H9 (cell line): ENCODE results near the gene PNPLA2. TPM values are rescaled to one million over a fixed set of nuclear protein-coding genes. Genes with fewer than 3 reads are reported as not detected.

ENCODE experiments used
- DNase-seq: peaks from one replicate; pipeline ENCODE4 v3.0.0-alpha.2; 2017
- H2AFZ ChIP-seq: one replicate; pipeline ENCODE4 v1.6.1; 2013; ENCODE audit warnings: mild to moderate bottlenecking, low read length, control low read depth, moderate library complexity
- H2AK5ac ChIP-seq: 2 replicates; pipeline ENCODE4 v1.6.1; 2013; ENCODE audit warnings: low read length, control low read depth, mixed read lengths; ENCODE audit not compliant: insufficient read length
- H2BK120ac ChIP-seq: one replicate; pipeline ENCODE4 v1.6.1; 2013; ENCODE audit warnings: low read depth, mild to moderate bottlenecking, low read length, control low read depth, inconsistent platforms; ENCODE audit not compliant: poor library complexity, severe bottlenecking
- H2BK12ac ChIP-seq: 2 replicates; pipeline ENCODE4 v1.6.1; 2013; ENCODE audit warnings: low read length, control low read depth, mixed read lengths, low read depth; ENCODE audit not compliant: insufficient read length
- H2BK15ac ChIP-seq: 2 replicates; pipeline ENCODE4 v1.6.1; 2013; ENCODE audit warnings: low read depth, low read length, control low read depth
- H2BK20ac ChIP-seq: one replicate; pipeline ENCODE4 v1.6.1; 2013; ENCODE audit warnings: low read depth, mild to moderate bottlenecking, low read length, control low read depth, inconsistent platforms; ENCODE audit not compliant: poor library complexity, severe bottlenecking
- H2BK5ac ChIP-seq: 2 replicates; pipeline ENCODE4 v1.6.1; 2013; ENCODE audit warnings: low read length, control low read depth, mixed read lengths; ENCODE audit not compliant: insufficient read length
- H3K14ac ChIP-seq: 2 replicates; pipeline ENCODE4 v1.6.1; 2013; ENCODE audit warnings: low read length, control low read depth; ENCODE audit not compliant: insufficient read depth
- H3K18ac ChIP-seq: 2 replicates; pipeline ENCODE4 v1.6.1; 2013; ENCODE audit warnings: low read depth, mild to moderate bottlenecking, mixed read lengths, low read length, control low read depth; ENCODE audit not compliant: insufficient read length
- H3K23ac ChIP-seq: 2 replicates; pipeline ENCODE4 v1.6.1; 2013; ENCODE audit warnings: low read length, control low read depth, mixed read lengths, low read depth; ENCODE audit not compliant: insufficient read length
- H3K23me2 ChIP-seq: 2 replicates; pipeline ENCODE4 v1.6.1; 2013; ENCODE audit warnings: low read depth, mild to moderate bottlenecking, mixed read lengths, low read length, control low read depth; ENCODE audit not compliant: insufficient read length, poor library complexity, severe bottlenecking
- H3K27ac ChIP-seq: 2 replicates; pipeline ENCODE4 v1.5.1; 2013; ENCODE audit warnings: low read length, control low read depth, mixed read lengths, low read depth; ENCODE audit not compliant: insufficient read length
- H3K27me3 ChIP-seq: 2 replicates; pipeline ENCODE4 v1.6.1; 2013; ENCODE audit warnings: low read length, control low read depth, inconsistent platforms; ENCODE audit not compliant: insufficient read depth
- H3K4ac ChIP-seq: 2 replicates; pipeline ENCODE4 v1.6.1; 2013; ENCODE audit warnings: low read depth, mild to moderate bottlenecking, control low read depth, inconsistent platforms, low read length, moderate library complexity
- H3K4me1 ChIP-seq: 2 replicates; pipeline ENCODE4 v1.6.1; 2013; ENCODE audit warnings: low read length, control low read depth, inconsistent platforms; ENCODE audit not compliant: insufficient read depth
- H3K4me2 ChIP-seq: 2 replicates; pipeline ENCODE4 v1.6.1; 2013; ENCODE audit warnings: low read length, control low read depth, mixed read lengths; ENCODE audit not compliant: insufficient read length, insufficient read depth
- H3K56ac ChIP-seq: 2 replicates; pipeline ENCODE4 v1.6.1; 2013; ENCODE audit warnings: low read depth, mild to moderate bottlenecking, mixed read lengths, low read length, control low read depth; ENCODE audit not compliant: insufficient read length
- H3K79me1 ChIP-seq: 2 replicates; pipeline ENCODE4 v1.6.1; 2013; ENCODE audit warnings: low read depth, mild to moderate bottlenecking, moderate library complexity, low read length, control low read depth, inconsistent platforms; ENCODE audit not compliant: insufficient read depth, poor library complexity, severe bottlenecking
- H3K79me2 ChIP-seq: 2 replicates; pipeline ENCODE4 v1.6.1; 2013; ENCODE audit warnings: low read length, control low read depth, inconsistent platforms; ENCODE audit not compliant: insufficient read depth
- H3K9ac ChIP-seq: 2 replicates; pipeline ENCODE4 v1.6.1; 2013; ENCODE audit warnings: low read length, control low read depth, mixed read lengths; ENCODE audit not compliant: insufficient read length; ENCODE audit errors: extremely low read depth
- H3K9me3 ChIP-seq: one replicate; pipeline ENCODE4 v1.6.1; 2013; ENCODE audit warnings: low read depth, low read length, inconsistent platforms; ENCODE audit not compliant: control insufficient read depth
- H3T11ph ChIP-seq: one replicate; pipeline ENCODE4 v1.6.1; 2013; ENCODE audit warnings: mild to moderate bottlenecking, low read length, control low read depth, inconsistent platforms
- H4K20me1 ChIP-seq: one replicate; pipeline ENCODE4 v1.6.1; 2013; ENCODE audit not compliant: control insufficient read depth, insufficient read length, insufficient read depth
- H4K5ac ChIP-seq: 2 replicates; pipeline ENCODE4 v1.6.1; 2013; ENCODE audit warnings: low read depth, mild to moderate bottlenecking, mixed read lengths, low read length, control low read depth; ENCODE audit not compliant: insufficient read length
- H4K8ac ChIP-seq: replicated peaks from 2 replicates; pipeline ENCODE4 v1.6.1; 2013; ENCODE audit warnings: low read length, control low read depth, mixed read lengths, low read depth; ENCODE audit not compliant: insufficient read length
- H4K91ac ChIP-seq: 2 replicates; pipeline ENCODE4 v1.6.1; 2013; ENCODE audit warnings: low read depth, mild to moderate bottlenecking, moderate library complexity, mixed read lengths, low read length, control low read depth; ENCODE audit not compliant: insufficient read length
- H3K27ac Mint-ChIP-seq, 3 experiments: 2 replicates in 2 of 3; 3 replicates in 1 of 3; pipeline ENCODE4 v1.8.0; 2020 to 2021; ENCODE audit warnings: mixed read lengths in 3 of 3, mild to moderate bottlenecking in 1 of 3, moderate library complexity in 1 of 3
- H3K27me3 Mint-ChIP-seq: 2 replicates; pipeline ENCODE4 v1.8.0; 2021; ENCODE audit warnings: low read depth, mild to moderate bottlenecking, moderate library complexity, mixed read lengths
- H3K36me3 Mint-ChIP-seq, 3 experiments: 2 replicates in 2 of 3; 3 replicates in 1 of 3; pipeline ENCODE4 v1.8.0; 2020 to 2021; ENCODE audit warnings: low read depth in 3 of 3, mixed read lengths in 3 of 3; ENCODE audit not compliant: insufficient read depth in 1 of 3
- H3K4me1 Mint-ChIP-seq, 2 experiments: 2 replicates each; pipeline ENCODE4 v1.8.0; 2020; ENCODE audit warnings: mixed read lengths in 2 of 2
- H3K4me3 Mint-ChIP-seq, 2 experiments: 2 replicates in 1 of 2; 3 replicates in 1 of 2; pipeline ENCODE4 v1.8.0; 2020 to 2021; ENCODE audit warnings: mild to moderate bottlenecking in 2 of 2, mixed read lengths in 2 of 2, moderate library complexity in 1 of 2
- H3K9me3 Mint-ChIP-seq, 2 experiments: 2 replicates in 1 of 2; 3 replicates in 1 of 2; pipeline ENCODE4 v1.8.0; 2020; ENCODE audit warnings: mild to moderate bottlenecking in 2 of 2, mixed read lengths in 2 of 2, moderate library complexity in 1 of 2
- CTCF ChIP-seq: fragments of 200-600 bp; sonication (generic); conservative IDR thresholded peaks from 3 replicates; pipeline ENCODE4 v1.8.0; 2021; ENCODE audit warnings: antibody characterized with exemption, mild to moderate bottlenecking
- WGBS: extraction: QIAGEN DNeasy Blood & Tissue Kit; methylation state at CpG from one replicate; pipeline ENCODE4 v1.1.7; 2013; ENCODE audit warnings: missing lambda C conversion rate, low lambda C conversion rate, mixed read lengths; ENCODE audit not compliant: insufficient read length; ENCODE audit errors: extremely low coverage; 5-methylcytosine and 5-hydroxymethylcytosine counted together
- total RNA-seq: library from RNA; stranded (reverse); gene quantifications from 2 replicates; pipeline ENCODE4 v1.2.1, GENCODE V29; 2021

Gene PNPLA2
- total RNA-seq, 1 experiment from 2014 or later: 67.3 TPM

GRCh38 chr11:813072-813455 is 5.7 kb upstream of the PNPLA2 start:
- H3K4me1 Mint-ChIP-seq: peaks cover 12 to 34% of the 10 kb centered on the region in 2 experiments
- H2BK15ac ChIP-seq: no peak overlapping the region
- no peak overlapping the region for H3K27ac ChIP-seq
- peaks cover 10% of the 10 kb centered on the region; the same call in 1 of the 2 replicates for H3K79me2 ChIP-seq
- peaks cover 12% of the 10 kb centered on the region for H3K23me2 ChIP-seq
- DNase-seq: no peak
- no peak overlapping the region for H3K14ac ChIP-seq
- no peaks in the 10 kb centered on the region for H3K4me1 ChIP-seq
- WGBS: no CpG with 5 or more reads among the region's 6 CpGs
- peaks cover 29 to 40% (median 30%) of the 10 kb centered on the region in 3 experiments for H3K36me3 Mint-ChIP-seq
- no peak overlapping the region for H3K56ac ChIP-seq
- H3K18ac ChIP-seq: no peak overlapping the region
- no peak overlapping the region for H3K4me2 ChIP-seq
- no peak overlapping the region for H2BK5ac ChIP-seq
- H3T11ph ChIP-seq: no peak overlapping the region
- H3K4me3 Mint-ChIP-seq: no peak overlapping the region
- no peak overlapping the region for H2AK5ac ChIP-seq
- H3K27ac Mint-ChIP-seq: peak overlapping the region in 1 of 3 experiments; percentile 84; a peak in 1 of 7 replicates
- TF ChIP-seq CTCF: no peak
- no peak overlapping the region for H3K23ac ChIP-seq
- H3K4ac ChIP-seq: no peak overlapping the region
- H4K5ac ChIP-seq: no peak overlapping the region
- no peaks in the 10 kb centered on the region; the same call in 1 of the 2 replicates for H3K27me3 Mint-ChIP-seq
- no peaks in the 10 kb centered on the region for H4K20me1 ChIP-seq
- no peaks in the 10 kb centered on the region for H3K9me3 Mint-ChIP-seq
- H4K8ac ChIP-seq: no peak overlapping the region
- H3K79me1 ChIP-seq: peaks cover 9% of the 10 kb centered on the region
- H4K91ac ChIP-seq: no peak overlapping the region
- H2BK20ac ChIP-seq: no peak overlapping the region
- H3K9me3 ChIP-seq: no peaks in the 10 kb centered on the region
- no peak overlapping the region for H2BK12ac ChIP-seq
- H3K27me3 ChIP-seq: no peaks in the 10 kb centered on the region
- H3K9ac ChIP-seq: no peak overlapping the region
- no peak overlapping the region for H2BK120ac ChIP-seq
- H2AFZ ChIP-seq: no peak overlapping the region
